HG03571 (cell line): ENCODE measurements around the gene METTL14.
"Not testable (repeated sequence)": the region's sequence is repeated elsewhere in the genome, so short reads cannot be mapped to it uniquely, and the experiment has no call there.

Source experiments
- ATAC-seq: cut with Tn5 transposase; IDR thresholded peaks from one replicate; pipeline ENCODE4 v1.9.1; 2021; ENCODE audit not compliant: unreplicated experiment

Gene METTL14

GRCh38 chr4:118684873-118685811 is at the start of gene METTL14:
Gene METTL14, plus strand, starts transcription at chr4:118685392. Its CDS starts 143 bp downstream, at chr4:118685535.
- peak; percentile 100 for ATAC-seq

DNA sequence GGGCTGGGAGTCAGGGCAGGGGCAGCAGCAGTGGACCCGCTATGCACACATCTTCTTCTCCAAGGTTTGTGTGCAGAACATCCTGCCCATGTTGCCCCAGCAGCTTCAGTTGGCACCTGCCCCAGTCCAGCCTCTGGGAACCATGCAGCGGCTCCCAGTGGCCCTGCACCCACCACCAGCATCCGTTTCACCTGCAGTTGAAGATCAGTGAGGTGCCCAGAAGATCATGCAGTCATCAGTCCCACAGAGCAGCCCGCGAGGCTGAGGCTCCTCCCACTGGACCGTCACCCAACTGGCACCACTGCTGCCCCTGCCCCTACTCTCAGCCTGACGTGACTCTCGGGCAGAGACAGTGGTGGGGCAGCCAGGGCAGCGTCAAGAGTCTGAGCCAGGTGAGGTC is 49.1 kb upstream of the METTL14 start:
- ATAC-seq: not testable (repeated sequence)

- not testable (repeated sequence) for ATAC-seq
These were observed 20.5 kb upstream of the METTL14 start for GRCh38 chr4:118664665-118665064.

DNA sequence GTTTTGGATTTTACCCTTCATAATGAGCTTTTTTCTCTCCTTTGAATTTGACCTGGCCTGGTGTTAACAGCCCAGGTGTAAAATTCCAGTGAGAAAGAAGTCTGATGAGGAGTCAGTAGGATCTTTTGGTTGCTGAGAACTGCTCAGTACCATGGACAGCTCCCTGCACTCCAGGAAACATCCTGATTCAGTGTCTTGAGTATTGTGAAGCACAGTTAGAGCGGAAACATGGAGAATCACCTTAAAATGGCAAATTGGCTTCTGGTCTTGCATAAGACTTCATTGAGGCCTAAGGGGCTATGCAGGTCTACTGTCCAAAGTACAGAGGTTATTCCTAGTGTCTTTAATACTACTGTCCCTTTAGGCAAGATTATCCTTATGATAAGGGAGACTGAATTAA is 16.0 kb upstream of the METTL14 start:
- ATAC-seq: not testable (repeated sequence)

DNA sequence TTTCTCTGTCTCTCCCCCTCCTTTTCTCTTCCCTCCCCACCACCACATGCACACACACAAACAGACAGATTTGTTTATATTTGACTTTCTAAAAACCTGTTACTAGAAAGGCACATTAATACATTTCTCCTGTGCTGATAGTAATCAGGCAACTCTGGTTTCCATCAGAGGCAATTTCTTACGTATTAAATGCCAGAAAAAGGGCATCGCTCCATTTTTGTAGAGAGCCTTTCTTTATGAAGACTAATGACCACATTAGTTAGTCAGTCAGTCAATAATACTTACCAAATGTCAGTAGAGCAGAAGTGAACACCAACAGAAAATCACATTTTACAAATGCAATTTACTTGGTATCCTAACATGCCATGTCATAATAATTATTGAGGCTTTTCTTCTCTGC is 14.2 kb upstream of the METTL14 start:
- not testable (repeated sequence) for ATAC-seq

DNA sequence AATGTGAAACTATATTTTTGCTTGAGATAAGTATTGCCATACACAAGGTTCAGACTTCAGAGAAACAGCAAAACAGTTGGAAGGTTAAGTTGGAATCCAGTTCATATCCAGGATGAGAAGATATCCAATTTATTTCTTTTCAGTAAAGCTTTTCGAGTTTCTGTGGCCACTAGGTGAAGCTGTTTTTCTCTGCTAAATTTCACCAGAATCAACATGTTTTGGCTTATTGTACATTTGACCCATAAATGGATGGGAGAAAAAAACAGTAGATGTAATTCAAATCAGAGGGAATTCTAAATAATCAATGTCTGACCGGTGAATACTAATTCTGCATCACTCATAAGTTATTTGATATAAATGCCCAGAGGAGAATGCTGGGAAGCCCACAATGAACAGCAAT is 9.1 kb upstream of the METTL14 start:
- ATAC-seq: no peak

- no peak for ATAC-seq
These were observed 4.4 kb upstream of the METTL14 start for GRCh38 chr4:118680808-118681207.

GRCh38 chr4:118682928-118683327 is 2.3 kb upstream of the METTL14 start:
- no peak for ATAC-seq

DNA sequence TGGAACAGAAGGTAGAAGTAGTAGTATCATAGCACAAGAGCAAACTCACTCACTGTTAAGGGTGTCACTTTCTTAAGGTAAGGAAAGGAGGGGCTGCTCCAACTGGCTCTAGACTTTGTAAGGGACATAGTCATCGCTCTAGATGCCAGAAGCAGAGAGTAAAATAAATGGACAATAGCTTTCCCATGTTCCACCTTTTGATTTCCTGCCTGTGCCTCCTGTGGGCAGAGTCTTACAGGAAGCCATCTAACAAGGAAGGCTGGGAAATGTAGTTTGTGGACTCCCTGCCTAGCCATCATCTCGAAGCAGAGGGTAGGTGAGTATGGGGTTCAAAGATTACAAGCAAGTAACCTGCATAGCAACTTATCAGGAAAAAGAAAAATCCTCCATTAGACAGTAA is 1.7 kb upstream of the METTL14 start:
- no peak for ATAC-seq

DNA sequence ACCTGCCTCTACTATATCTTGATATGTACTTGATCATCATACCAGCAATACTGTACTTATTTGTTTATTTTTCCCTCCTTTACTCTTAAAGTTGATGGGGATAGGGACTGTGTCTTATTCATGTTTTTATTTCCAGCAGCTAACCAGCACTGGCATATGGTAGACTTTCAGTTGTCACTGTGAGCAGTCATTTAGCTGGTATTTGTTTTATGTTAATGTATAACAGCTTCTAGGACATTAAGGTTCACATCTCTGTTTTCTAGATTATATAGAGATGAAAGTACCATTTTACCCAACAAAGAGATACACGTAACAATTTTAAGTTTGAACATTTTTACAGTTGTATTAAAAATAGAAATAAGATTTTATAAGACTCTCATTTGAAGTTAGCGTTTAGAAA is 17.9 kb downstream of the METTL14 start:
- no peak for ATAC-seq

- no peak for ATAC-seq
These were observed 25.9 kb downstream of the METTL14 start for GRCh38 chr4:118711052-118711451.

DNA sequence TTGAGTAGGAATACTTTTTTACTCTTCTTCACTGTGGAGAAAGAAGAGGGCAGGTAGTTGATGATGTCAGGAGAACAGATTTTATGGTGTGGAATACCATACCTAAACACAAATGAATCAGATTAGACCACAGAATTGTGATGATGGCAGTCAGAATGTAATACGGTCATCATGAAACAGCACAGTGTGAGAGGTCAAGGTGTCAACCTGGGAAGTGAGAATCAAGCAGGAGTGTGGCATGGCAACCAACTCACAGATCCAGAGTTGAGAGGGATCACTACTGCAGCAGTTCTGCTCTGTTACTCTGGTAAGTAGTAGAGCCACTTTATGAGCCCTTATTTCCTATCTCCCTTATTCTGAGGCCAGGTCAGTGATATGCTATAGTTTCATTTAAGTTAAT is 27.7 kb downstream of the METTL14 start:
- ATAC-seq: no peak

GRCh38 chr4:118714682-118715081 is 29.5 kb downstream of the METTL14 start:
- ATAC-seq: no peak

- ATAC-seq: no peak
These were observed 31.1 kb downstream of the METTL14 start for GRCh38 chr4:118716304-118716703.

DNA sequence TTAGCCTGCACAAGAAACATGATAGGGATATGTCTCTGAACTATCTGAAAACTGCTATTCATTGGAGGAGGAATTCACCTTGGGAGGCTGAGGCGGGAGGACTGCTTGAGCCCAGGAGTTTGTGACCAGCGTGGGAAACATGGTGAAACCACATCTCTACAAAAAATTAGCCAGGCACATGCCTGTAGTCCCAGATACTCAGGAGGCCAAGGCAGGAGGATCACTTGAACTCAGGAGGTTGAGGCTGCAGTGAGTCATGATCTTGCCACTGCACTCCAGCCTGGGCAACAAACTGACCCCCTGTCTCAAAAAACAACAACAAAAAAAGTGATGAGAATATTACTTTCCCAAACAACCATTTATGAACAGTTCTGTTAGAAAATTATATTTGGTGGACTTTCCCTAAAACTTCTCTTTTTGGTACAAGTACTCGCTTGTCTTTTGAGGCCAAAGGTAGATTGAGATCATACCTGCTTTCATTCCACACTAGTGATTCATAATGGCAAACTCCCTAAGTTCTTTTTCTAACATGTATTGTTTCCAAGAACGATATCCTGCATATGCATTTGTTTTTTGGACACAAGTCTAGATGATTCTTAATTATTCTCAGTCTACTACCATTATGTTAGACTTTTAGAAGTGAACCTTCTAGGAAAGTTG is 33.4 kb downstream of the METTL14 start:
- ATAC-seq: no peak

GRCh38 chr4:118721752-118722151 is 36.6 kb downstream of the METTL14 start:
- ATAC-seq: no peak

GRCh38 chr4:118723369-118723768 is 38.2 kb downstream of the METTL14 start:
- no peak for ATAC-seq

GRCh38 chr4:118727360-118727759 is 42.2 kb downstream of the METTL14 start:
- ATAC-seq: no peak

GRCh38 chr4:118729287-118730286 is 44.4 kb downstream of the METTL14 start:
- no peak for ATAC-seq

- no peak for ATAC-seq
These were observed 45.5 kb downstream of the METTL14 start for GRCh38 chr4:118730683-118731082.
